Calu3 (cell line): ENCODE data around the gene PAX9. TPM values are rescaled to one million over a fixed set of nuclear protein-coding genes. Genes with fewer than 3 reads are reported as not detected.

Source experiments
- BruUV-seq: library from RNA; stranded (reverse); fragments of 400-500 nt; replicated peaks from 2 replicates; lab custom pipeline; 2021; lab: Mats Ljungman, UMichigan
- CTCF ChIA-PET: fragments of 300-600 bp; sonication (Branson Sonifier 250); formaldehyde crosslinking; loops from one replicate; lab custom pipeline; 2022; ENCODE audit warnings: antibody characterized with exemption; lab: Charles Lee
- DNase-seq: peaks from one replicate; pipeline ENCODE4 v3.0.0; 2022
- H3K27ac Mint-ChIP-seq: one replicate; pipeline ENCODE4 v1.8.0; 2022; ENCODE audit warnings: mixed read lengths; ENCODE audit not compliant: unreplicated experiment
- H3K27me3 Mint-ChIP-seq: one replicate; pipeline ENCODE4 v1.8.0; 2022; ENCODE audit warnings: mixed read lengths; ENCODE audit not compliant: unreplicated experiment
- H3K36me3 Mint-ChIP-seq: one replicate; pipeline ENCODE4 v1.8.0; 2022; ENCODE audit warnings: mild to moderate bottlenecking, moderate library complexity, mixed read lengths; ENCODE audit not compliant: insufficient read depth, unreplicated experiment
- H3K4me1 Mint-ChIP-seq: one replicate; pipeline ENCODE4 v1.8.0; 2022; ENCODE audit warnings: mild to moderate bottlenecking, low read depth, mixed read lengths; ENCODE audit not compliant: unreplicated experiment
- H3K4me3 Mint-ChIP-seq: one replicate; pipeline ENCODE4 v1.8.0; 2022; ENCODE audit warnings: mild to moderate bottlenecking, low read depth, moderate library complexity, mixed read lengths; ENCODE audit not compliant: unreplicated experiment
- H3K9me3 Mint-ChIP-seq: one replicate; pipeline ENCODE4 v1.8.0; 2022; ENCODE audit warnings: low read depth, mixed read lengths; ENCODE audit not compliant: unreplicated experiment
- intact Hi-C: fragments of 100-400 bp; cut with micrococcal nuclease; formaldehyde crosslinking; loops from one replicate; pipeline ENCODE4 v1.10.0; 2022; ENCODE audit not compliant: unreplicated experiment
- total RNA-seq: library from RNA; stranded (reverse); gene quantifications from 2 replicates; pipeline ENCODE4 v1.2.3, GENCODE V29; 2022
- TF ChIP-seq, protein P1 (sequence below): fragments of 200-600 bp; IDR thresholded peaks from one replicate; pipeline ENCODE4 v1.8.0; 2022; ENCODE audit warnings: antibody characterized with exemption; ENCODE audit not compliant: unreplicated experiment

PAX9 gene
- total RNA-seq, 1 experiment from 2014 or later, result 4.5 TPM

DNA sequence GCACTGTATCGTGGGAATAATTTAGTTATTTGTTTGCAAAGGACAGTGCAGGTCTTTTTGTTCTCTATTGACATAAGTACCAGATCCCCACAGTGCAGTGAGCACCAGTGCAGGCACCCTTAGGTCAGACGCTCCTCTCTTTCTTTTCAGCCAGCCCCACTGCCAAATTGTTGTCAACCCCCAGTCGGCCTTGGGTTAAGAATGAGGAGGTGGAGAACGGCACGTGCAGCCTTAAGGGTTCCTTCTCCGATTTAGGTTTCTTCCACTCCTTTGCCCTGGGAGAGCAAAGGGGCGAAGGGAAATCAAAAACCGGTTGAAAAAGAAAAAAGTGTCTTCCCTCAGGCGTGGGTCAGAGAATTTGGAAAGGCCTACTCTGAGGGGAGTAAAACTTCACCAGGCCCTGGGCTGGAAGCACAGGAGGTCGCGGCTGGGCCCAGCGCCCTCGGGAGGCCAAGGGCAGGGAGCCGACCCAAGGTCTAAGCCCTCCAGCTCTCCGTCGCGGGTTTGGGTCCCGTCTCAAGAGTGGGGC lies 4.3 kb downstream of the PAX9 start:
- Mint-ChIP-seq H3K4me3 (no peak overlapping the region), H3K4me1 (peaks cover 16% of the 10 kb centered on the region), H3K9me3 (no peaks in the 10 kb centered on the region), H3K36me3 (peaks cover 17% of the 10 kb centered on the region), H3K27ac (no peak overlapping the region), H3K27me3 (no peaks in the 10 kb centered on the region)
- CTCF ChIA-PET, result no interaction called here
- intact Hi-C loops, result no loop called here
- TF ChIP-seq, protein P1, sequence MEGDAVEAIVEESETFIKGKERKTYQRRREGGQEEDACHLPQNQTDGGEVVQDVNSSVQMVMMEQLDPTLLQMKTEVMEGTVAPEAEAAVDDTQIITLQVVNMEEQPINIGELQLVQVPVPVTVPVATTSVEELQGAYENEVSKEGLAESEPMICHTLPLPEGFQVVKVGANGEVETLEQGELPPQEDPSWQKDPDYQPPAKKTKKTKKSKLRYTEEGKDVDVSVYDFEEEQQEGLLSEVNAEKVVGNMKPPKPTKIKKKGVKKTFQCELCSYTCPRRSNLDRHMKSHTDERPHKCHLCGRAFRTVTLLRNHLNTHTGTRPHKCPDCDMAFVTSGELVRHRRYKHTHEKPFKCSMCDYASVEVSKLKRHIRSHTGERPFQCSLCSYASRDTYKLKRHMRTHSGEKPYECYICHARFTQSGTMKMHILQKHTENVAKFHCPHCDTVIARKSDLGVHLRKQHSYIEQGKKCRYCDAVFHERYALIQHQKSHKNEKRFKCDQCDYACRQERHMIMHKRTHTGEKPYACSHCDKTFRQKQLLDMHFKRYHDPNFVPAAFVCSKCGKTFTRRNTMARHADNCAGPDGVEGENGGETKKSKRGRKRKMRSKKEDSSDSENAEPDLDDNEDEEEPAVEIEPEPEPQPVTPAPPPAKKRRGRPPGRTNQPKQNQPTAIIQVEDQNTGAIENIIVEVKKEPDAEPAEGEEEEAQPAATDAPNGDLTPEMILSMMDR, result no peak
- DNase-seq, result no peak
- BruUV-seq, result no TSS peak

GRCh38 chr14:36666416-36667206 lies 5.0 kb downstream of the PAX9 start:
- intact Hi-C loops, result no loop called here
- Mint-ChIP-seq H3K36me3 (peaks cover 11% of the 10 kb centered on the region), H3K27ac (no peak overlapping the region), H3K4me3 (no peak overlapping the region), H3K4me1 (peaks cover 10% of the 10 kb centered on the region), H3K9me3 (no peaks in the 10 kb centered on the region), H3K27me3 (no peaks in the 10 kb centered on the region)
- no peak for DNase-seq
- CTCF ChIA-PET, result no interaction called here
- no TSS peak for BruUV-seq
- TF ChIP-seq, protein P1, result no peak

GRCh38 chr14:36667679-36668078 lies 6.0 kb downstream of the PAX9 start:
- TF ChIP-seq, protein P1, result no peak
- intact Hi-C loops, result no loop called here
- no peaks in the 10 kb centered on the region for H3K4me1 Mint-ChIP-seq
- DNase-seq, result no peak
- no TSS peak for BruUV-seq
- no peaks in the 10 kb centered on the region for H3K27me3 Mint-ChIP-seq
- H3K9me3 Mint-ChIP-seq, result no peaks in the 10 kb centered on the region
- no peak overlapping the region for H3K27ac Mint-ChIP-seq
- peaks cover under 1% of the 10 kb centered on the region for H3K36me3 Mint-ChIP-seq
- CTCF ChIA-PET, result no interaction called here
- H3K4me3 Mint-ChIP-seq, result no peak overlapping the region

DNA sequence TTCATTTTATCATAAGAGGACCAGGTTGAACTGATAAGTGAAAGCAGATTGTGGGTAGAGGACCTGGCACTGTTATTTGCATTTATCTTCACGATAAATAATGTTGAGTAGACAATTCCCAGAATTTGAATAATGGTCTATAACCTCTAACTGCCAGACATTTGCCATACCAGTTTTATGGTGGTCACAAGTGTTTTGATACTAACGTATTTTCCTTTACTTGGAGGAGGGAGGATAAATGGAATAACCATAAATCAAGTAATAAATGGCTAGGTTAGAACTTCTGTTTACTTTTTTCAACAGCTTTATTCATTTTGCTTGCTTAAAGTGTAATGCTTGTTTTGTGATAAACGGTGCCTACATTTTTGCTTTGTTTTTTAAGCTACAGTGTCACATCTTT lies 9.5 kb downstream of the PAX9 start:
- TF ChIP-seq, protein P1, result no peak
- Mint-ChIP-seq H3K9me3 (no peaks in the 10 kb centered on the region), H3K4me1 (no peaks in the 10 kb centered on the region), H3K4me3 (no peak overlapping the region), H3K27me3 (no peaks in the 10 kb centered on the region), H3K27ac (no peak overlapping the region), H3K36me3 (no peaks in the 10 kb centered on the region)
- intact Hi-C loops, result no loop called here
- CTCF ChIA-PET, result no interaction called here
- DNase-seq, result no peak
- BruUV-seq, result no TSS peak
